ENCODE data around the gene SWSAP1. TPM values are rescaled to one million over a fixed set of nuclear protein-coding genes. Genes with fewer than 3 reads are reported as not detected.

The SWSAP1 gene
- total and polyA plus RNA-seq, 9 of the 15 experiments (the other 6 are each of a cell fraction or from before 2014, with no cell fraction given), result 0.18 to 2.8 (median 1.7) TPM

DNA sequence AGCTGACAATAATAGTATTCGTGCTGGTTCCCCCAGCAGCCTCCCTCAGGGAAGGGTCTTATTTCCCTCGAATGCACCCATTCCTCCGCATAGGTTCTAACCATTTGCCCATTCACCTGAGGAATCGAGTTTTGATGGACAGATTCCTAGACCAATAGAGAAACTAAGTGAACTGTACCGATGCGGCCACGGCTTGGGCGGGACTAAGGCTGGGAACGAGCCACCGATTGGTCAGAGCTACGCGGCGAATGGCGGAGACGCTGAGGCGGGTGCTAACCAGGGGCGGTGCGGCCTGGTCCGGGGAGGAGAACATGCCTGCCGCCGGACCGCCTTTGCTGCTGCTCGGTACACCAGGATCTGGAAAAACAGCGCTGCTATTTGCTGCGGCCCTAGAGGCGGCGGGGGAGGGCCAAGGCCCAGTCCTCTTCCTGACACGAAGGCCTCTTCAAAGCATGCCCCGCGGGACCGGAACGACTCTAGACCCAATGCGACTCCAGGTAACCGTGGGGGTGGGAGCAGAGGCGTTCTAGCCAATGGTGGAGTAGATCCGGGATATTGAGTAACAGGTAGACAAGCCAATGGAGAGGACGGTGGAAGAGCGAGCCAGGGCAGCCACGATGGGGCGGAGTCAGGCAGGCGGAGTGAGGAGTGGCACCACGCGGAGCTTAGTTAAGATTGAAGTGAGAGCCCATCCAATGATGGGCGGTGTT, at the start of gene SWSAP1 (continued):
- TF ChIP-seq HNRNPH1 (optimal IDR thresholded peaks at IDR 0.05; ENCODE audit: low read depth, low read length), result no peak
- 0 out of 2 replicates have a peak, but pooled peaks have one; percentile 59 for TF ChIP-seq HDAC8 (tag; IDR thresholded peaks at IDR 0.05)
- TF ChIP-seq MAZ (CRISPR knock-in tag; conservative IDR thresholded peaks at IDR 0.05 in 1 of 2, IDR thresholded peaks at IDR 0.05 in 1 of 2), result peak; percentile 68 to 85
- TF ChIP-seq RBM17 (IDR thresholded peaks at IDR 0.05; ENCODE audit: borderline replicate concordance, low read depth, low read length), result no peak
- TF ChIP-seq, protein P1, sequence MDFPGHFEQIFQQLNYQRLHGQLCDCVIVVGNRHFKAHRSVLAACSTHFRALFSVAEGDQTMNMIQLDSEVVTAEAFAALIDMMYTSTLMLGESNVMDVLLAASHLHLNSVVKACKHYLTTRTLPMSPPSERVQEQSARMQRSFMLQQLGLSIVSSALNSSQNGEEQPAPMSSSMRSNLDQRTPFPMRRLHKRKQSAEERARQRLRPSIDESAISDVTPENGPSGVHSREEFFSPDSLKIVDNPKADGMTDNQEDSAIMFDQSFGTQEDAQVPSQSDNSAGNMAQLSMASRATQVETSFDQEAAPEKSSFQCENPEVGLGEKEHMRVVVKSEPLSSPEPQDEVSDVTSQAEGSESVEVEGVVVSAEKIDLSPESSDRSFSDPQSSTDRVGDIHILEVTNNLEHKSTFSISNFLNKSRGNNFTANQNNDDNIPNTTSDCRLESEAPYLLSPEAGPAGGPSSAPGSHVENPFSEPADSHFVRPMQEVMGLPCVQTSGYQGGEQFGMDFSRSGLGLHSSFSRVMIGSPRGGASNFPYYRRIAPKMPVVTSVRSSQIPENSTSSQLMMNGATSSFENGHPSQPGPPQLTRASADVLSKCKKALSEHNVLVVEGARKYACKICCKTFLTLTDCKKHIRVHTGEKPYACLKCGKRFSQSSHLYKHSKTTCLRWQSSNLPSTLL (IDR thresholded peaks at IDR 0.05), result no peak
- TF ChIP-seq, protein P2, sequence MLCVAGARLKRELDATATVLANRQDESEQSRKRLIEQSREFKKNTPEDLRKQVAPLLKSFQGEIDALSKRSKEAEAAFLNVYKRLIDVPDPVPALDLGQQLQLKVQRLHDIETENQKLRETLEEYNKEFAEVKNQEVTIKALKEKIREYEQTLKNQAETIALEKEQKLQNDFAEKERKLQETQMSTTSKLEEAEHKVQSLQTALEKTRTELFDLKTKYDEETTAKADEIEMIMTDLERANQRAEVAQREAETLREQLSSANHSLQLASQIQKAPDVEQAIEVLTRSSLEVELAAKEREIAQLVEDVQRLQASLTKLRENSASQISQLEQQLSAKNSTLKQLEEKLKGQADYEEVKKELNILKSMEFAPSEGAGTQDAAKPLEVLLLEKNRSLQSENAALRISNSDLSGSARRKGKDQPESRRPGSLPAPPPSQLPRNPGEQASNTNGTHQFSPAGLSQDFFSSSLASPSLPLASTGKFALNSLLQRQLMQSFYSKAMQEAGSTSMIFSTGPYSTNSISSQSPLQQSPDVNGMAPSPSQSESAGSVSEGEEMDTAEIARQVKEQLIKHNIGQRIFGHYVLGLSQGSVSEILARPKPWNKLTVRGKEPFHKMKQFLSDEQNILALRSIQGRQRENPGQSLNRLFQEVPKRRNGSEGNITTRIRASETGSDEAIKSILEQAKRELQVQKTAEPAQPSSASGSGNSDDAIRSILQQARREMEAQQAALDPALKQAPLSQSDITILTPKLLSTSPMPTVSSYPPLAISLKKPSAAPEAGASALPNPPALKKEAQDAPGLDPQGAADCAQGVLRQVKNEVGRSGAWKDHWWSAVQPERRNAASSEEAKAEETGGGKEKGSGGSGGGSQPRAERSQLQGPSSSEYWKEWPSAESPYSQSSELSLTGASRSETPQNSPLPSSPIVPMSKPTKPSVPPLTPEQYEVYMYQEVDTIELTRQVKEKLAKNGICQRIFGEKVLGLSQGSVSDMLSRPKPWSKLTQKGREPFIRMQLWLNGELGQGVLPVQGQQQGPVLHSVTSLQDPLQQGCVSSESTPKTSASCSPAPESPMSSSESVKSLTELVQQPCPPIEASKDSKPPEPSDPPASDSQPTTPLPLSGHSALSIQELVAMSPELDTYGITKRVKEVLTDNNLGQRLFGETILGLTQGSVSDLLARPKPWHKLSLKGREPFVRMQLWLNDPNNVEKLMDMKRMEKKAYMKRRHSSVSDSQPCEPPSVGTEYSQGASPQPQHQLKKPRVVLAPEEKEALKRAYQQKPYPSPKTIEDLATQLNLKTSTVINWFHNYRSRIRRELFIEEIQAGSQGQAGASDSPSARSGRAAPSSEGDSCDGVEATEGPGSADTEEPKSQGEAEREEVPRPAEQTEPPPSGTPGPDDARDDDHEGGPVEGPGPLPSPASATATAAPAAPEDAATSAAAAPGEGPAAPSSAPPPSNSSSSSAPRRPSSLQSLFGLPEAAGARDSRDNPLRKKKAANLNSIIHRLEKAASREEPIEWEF (CRISPR knock-in tag; IDR thresholded peaks at IDR 0.05), result no peak
- peak; percentile 86 for TF ChIP-seq POLR2B (IDR thresholded peaks at IDR 0.05; ENCODE audit: low read depth, partially characterized antibody)
- TF ChIP-seq, protein P3, sequence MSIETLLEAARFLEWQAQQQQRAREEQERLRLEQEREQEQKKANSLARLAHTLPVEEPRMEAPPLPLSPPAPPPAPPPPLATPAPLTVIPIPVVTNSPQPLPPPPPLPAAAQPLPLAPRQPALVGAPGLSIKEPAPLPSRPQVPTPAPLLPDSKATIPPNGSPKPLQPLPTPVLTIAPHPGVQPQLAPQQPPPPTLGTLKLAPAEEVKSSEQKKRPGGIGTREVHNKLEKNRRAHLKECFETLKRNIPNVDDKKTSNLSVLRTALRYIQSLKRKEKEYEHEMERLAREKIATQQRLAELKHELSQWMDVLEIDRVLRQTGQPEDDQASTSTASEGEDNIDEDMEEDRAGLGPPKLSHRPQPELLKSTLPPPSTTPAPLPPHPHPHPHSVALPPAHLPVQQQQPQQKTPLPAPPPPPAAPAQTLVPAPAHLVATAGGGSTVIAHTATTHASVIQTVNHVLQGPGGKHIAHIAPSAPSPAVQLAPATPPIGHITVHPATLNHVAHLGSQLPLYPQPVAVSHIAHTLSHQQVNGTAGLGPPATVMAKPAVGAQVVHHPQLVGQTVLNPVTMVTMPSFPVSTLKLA (conservative IDR thresholded peaks at IDR 0.05), result peak; percentile 77 to 88
- no peak for TF ChIP-seq EP300 (IDR thresholded peaks at IDR 0.05; ENCODE audit: low read length)
- no peak for TF ChIP-seq ZNF263 (CRISPR knock-in tag; IDR thresholded peaks at IDR 0.05; ENCODE audit: borderline replicate concordance)
- TF ChIP-seq, protein P4, sequence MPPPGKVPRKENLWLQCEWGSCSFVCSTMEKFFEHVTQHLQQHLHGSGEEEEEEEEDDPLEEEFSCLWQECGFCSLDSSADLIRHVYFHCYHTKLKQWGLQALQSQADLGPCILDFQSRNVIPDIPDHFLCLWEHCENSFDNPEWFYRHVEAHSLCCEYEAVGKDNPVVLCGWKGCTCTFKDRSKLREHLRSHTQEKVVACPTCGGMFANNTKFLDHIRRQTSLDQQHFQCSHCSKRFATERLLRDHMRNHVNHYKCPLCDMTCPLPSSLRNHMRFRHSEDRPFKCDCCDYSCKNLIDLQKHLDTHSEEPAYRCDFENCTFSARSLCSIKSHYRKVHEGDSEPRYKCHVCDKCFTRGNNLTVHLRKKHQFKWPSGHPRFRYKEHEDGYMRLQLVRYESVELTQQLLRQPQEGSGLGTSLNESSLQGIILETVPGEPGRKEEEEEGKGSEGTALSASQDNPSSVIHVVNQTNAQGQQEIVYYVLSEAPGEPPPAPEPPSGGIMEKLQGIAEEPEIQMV (tag; conservative IDR thresholded peaks at IDR 0.05; ENCODE audit: low read depth), result no peak
- no peak for TF ChIP-seq FIP1L1 (IDR thresholded peaks at IDR 0.05; ENCODE audit: low read depth, low read length, poor library complexity, severe bottlenecking)
- TF ChIP-seq YBX1 (IDR thresholded peaks at IDR 0.05), result no peak
- no peak for TF ChIP-seq ESRRA (IDR thresholded peaks at IDR 0.05; ENCODE audit: borderline replicate concordance, low read depth)
- no peak for TF ChIP-seq NCOA2 (IDR thresholded peaks at IDR 0.05; ENCODE audit: partially characterized antibody in 2 of 2)
- TF ChIP-seq EP400 (IDR thresholded peaks at IDR 0.05), result peak; percentile 96
